Measurements from ENCODE around the gene CMPK2. TPM values are rescaled to one million over a fixed set of nuclear protein-coding genes. Genes with fewer than 3 reads are reported as not detected.
"Not testable (repeated sequence)": the region's sequence is repeated elsewhere in the genome, so short reads cannot be mapped to it uniquely, and the experiment has no call there.

Gene CMPK2
- total RNA-seq, 1 donor from 2014 or later: 0.49 TPM

GRCh38 chr2:6911721-6912120, 46.0 kb upstream of the CMPK2 start:
- no peaks in the 10 kb centered on the region for H3K9me3 Mint-ChIP-seq (ENCODE audit: unreplicated experiment)
- H3K27me3 Mint-ChIP-seq (ENCODE audit: unreplicated experiment): peaks cover 3% of the 10 kb centered on the region
- H3K4me3 Mint-ChIP-seq (ENCODE audit: unreplicated experiment): no peak overlapping the region
- TF ChIP-seq CTCF (IDR thresholded peaks at IDR 0.05; ENCODE audit: unreplicated experiment): no peak
- peaks cover 12% of the 10 kb centered on the region for H3K36me3 Mint-ChIP-seq (ENCODE audit: low read depth, unreplicated experiment)
- H3K4me1 Mint-ChIP-seq (ENCODE audit: unreplicated experiment): no peaks in the 10 kb centered on the region
- DNase-seq (ENCODE audit: low spot score): no peak
- no peak overlapping the region for H3K27ac Mint-ChIP-seq (ENCODE audit: unreplicated experiment)

- TF ChIP-seq CTCF (IDR thresholded peaks at IDR 0.05; ENCODE audit: unreplicated experiment): no peak
- no peak for DNase-seq (ENCODE audit: low spot score)
- peaks cover 3% of the 10 kb centered on the region for H3K27me3 Mint-ChIP-seq (ENCODE audit: unreplicated experiment)
- no peak overlapping the region for H3K27ac Mint-ChIP-seq (ENCODE audit: unreplicated experiment)
- no peaks in the 10 kb centered on the region for H3K9me3 Mint-ChIP-seq (ENCODE audit: unreplicated experiment)
- H3K4me3 Mint-ChIP-seq (ENCODE audit: unreplicated experiment): no peak overlapping the region
- no peaks in the 10 kb centered on the region for H3K4me1 Mint-ChIP-seq (ENCODE audit: unreplicated experiment)
- H3K36me3 Mint-ChIP-seq (ENCODE audit: low read depth, unreplicated experiment): peaks cover 12% of the 10 kb centered on the region
Measured at GRCh38 chr2:6909431-6910385, 44.0 kb upstream of the CMPK2 start.

DNA sequence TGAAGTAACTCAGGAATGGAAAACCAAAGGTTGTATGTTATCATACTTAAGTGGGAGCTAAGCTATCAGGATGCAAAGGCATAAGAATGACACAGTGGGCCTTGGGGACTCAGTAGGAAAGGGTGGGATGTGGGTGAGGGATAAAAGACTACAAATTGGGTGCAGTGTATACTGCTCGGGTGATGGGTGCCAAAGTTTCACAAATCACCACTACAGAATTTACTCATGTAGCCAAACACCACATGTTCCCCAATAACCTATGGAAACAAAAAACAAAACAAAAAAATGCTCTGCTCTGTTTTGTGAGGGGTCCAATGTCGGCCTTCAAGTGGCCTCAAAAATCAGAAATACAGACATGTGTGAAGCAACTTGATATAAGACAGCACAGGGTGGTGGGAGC, 42.6 kb upstream of the CMPK2 start:
- Mint-ChIP-seq H3K27ac (ENCODE audit: unreplicated experiment) (no peak overlapping the region), H3K36me3 (ENCODE audit: low read depth, unreplicated experiment) (peaks cover 7% of the 10 kb centered on the region), H3K9me3 (ENCODE audit: unreplicated experiment) (no peaks in the 10 kb centered on the region), H3K4me3 (ENCODE audit: unreplicated experiment) (no peak overlapping the region), H3K27me3 (ENCODE audit: unreplicated experiment) (peaks cover 3% of the 10 kb centered on the region), H3K4me1 (ENCODE audit: unreplicated experiment) (no peaks in the 10 kb centered on the region)
- no peak for DNase-seq (ENCODE audit: low spot score)
- no peak for TF ChIP-seq CTCF (IDR thresholded peaks at IDR 0.05; ENCODE audit: unreplicated experiment)

DNA sequence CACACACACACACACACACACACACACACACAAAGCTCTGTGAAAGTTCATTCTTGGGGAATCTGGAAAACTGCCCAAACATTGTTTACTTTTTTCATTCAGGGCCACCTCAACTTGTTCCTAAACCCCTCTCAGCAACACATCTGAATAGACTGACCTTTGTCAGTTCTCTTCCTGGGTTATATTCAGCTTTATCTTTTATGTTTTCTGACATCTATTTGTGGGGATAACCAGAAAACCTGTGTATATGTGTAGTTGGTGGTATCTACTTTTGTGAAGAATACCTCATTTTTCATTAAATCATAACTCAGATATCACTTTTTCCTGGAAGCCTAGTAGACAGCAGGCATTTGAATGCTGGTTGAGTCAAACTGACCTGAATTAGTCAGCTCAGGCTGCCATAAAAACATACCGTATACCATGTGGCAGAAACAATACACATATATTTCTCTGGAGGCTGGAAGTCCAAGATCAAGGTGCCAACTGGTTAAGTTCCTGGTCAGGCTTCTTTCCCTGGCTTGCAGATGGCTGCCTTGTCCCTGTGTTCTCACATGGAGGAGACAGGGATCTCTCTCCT, 40.5 kb upstream of the CMPK2 start:
- TF ChIP-seq CTCF (IDR thresholded peaks at IDR 0.05; ENCODE audit: unreplicated experiment): no peak
- Mint-ChIP-seq H3K9me3 (ENCODE audit: unreplicated experiment) (no peaks in the 10 kb centered on the region), H3K27me3 (ENCODE audit: unreplicated experiment) (peaks cover 1% of the 10 kb centered on the region), H3K27ac (ENCODE audit: unreplicated experiment) (no peak overlapping the region), H3K36me3 (ENCODE audit: low read depth, unreplicated experiment) (no peaks in the 10 kb centered on the region), H3K4me3 (ENCODE audit: unreplicated experiment) (no peak overlapping the region), H3K4me1 (ENCODE audit: unreplicated experiment) (no peaks in the 10 kb centered on the region)
- DNase-seq (ENCODE audit: low spot score): no peak

DNA sequence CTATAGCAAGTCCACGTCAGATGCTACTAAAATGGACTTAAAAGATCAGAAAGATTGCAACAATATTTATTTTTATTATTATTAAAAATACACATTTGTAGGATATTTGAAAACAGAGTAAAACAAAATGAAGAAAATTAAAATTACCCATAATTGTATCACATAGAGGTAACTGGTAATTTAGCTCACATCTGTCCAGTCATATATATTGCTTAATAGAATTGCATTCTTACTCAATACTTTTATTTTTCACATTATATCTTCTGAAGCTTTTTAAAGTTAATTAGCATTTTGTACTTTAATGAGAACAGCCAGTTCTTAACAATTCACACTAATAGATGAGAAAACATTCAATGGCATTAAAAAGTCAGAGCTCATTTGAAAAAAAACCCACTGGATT, 40.0 kb upstream of the CMPK2 start:
- no peaks in the 10 kb centered on the region for H3K4me1 Mint-ChIP-seq (ENCODE audit: unreplicated experiment)
- no peaks in the 10 kb centered on the region for H3K36me3 Mint-ChIP-seq (ENCODE audit: low read depth, unreplicated experiment)
- H3K27me3 Mint-ChIP-seq (ENCODE audit: unreplicated experiment): peaks cover 1% of the 10 kb centered on the region
- TF ChIP-seq CTCF (IDR thresholded peaks at IDR 0.05; ENCODE audit: unreplicated experiment): no peak
- no peak for DNase-seq (ENCODE audit: low spot score)
- H3K4me3 Mint-ChIP-seq (ENCODE audit: unreplicated experiment): no peak overlapping the region
- H3K27ac Mint-ChIP-seq (ENCODE audit: unreplicated experiment): no peak overlapping the region
- no peaks in the 10 kb centered on the region for H3K9me3 Mint-ChIP-seq (ENCODE audit: unreplicated experiment)

- not testable (repeated sequence) for H3K4me1 Mint-ChIP-seq (ENCODE audit: unreplicated experiment); H3K27ac Mint-ChIP-seq (ENCODE audit: unreplicated experiment); DNase-seq (ENCODE audit: low spot score); H3K4me3 Mint-ChIP-seq (ENCODE audit: unreplicated experiment); H3K27me3 Mint-ChIP-seq (ENCODE audit: unreplicated experiment); H3K9me3 Mint-ChIP-seq (ENCODE audit: unreplicated experiment); H3K36me3 Mint-ChIP-seq (ENCODE audit: low read depth, unreplicated experiment)
Measured at GRCh38 chr2:6902581-6902980, 36.9 kb upstream of the CMPK2 start.

Data from endothelial cell (in vitro differentiated cells).